ENCODE measurements around the gene STOX2. TPM values are rescaled to one million over a fixed set of nuclear protein-coding genes. Genes with fewer than 3 reads are reported as not detected.

The STOX2 gene
- total RNA-seq, 1 donor from 2014 or later, result 11.6 TPM

DNA sequence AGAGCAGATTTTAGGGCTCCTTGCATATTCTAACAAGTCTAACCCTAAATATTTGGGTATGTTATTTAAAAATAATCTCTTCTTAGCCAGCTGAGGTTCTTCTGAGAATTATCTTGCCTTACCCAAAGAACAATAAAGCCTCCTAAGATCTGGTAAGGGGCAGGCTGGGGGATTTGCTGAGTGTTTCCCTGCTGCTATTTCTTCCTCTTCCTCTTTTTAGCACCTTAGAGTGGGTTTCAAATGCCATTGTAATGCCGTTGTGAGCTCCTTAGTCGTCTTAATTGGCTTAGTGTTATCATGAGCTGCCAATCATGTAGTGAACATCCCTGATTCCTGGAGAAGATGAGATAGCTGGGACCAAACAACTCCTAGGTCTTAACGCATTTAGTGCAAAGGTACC is 15.4 kb downstream of the STOX2 start:
- Histone ChIP-seq H3K9me3 (ENCODE audit: low read depth) (no peaks in the 10 kb centered on the region), H3K27ac (no peak overlapping the region), H4K20me1 (ENCODE audit: low read depth) (peaks cover 64% of the 10 kb centered on the region), H3K4me2 (peak overlapping the region; percentile 52), H3K4me1 (peaks cover 16% of the 10 kb centered on the region), H3K4me3 (no peak overlapping the region), H2AFZ (replicated peaks) (no peak overlapping the region), H3F3A (ENCODE audit: low read depth) (peaks cover 14% of the 10 kb centered on the region), H3K36me3 (no peaks in the 10 kb centered on the region), H3K27me3 (peaks cover 6% of the 10 kb centered on the region), H3K79me2 (ENCODE audit: low read depth) (peaks cover 59% of the 10 kb centered on the region), H3K9ac (no peak overlapping the region)
- Mint-ChIP-seq H3K4me3 (no peak overlapping the region), H3K4me1 (peaks cover 35% of the 10 kb centered on the region), H3K27me3 (ENCODE audit: insufficient read depth, low read depth) (peaks cover 2% of the 10 kb centered on the region), H3K27ac (no peak overlapping the region), H3K9me3 (peaks cover 40% of the 10 kb centered on the region), H3K36me3 (peaks cover 59% of the 10 kb centered on the region)
- TF ChIP-seq, protein P1, sequence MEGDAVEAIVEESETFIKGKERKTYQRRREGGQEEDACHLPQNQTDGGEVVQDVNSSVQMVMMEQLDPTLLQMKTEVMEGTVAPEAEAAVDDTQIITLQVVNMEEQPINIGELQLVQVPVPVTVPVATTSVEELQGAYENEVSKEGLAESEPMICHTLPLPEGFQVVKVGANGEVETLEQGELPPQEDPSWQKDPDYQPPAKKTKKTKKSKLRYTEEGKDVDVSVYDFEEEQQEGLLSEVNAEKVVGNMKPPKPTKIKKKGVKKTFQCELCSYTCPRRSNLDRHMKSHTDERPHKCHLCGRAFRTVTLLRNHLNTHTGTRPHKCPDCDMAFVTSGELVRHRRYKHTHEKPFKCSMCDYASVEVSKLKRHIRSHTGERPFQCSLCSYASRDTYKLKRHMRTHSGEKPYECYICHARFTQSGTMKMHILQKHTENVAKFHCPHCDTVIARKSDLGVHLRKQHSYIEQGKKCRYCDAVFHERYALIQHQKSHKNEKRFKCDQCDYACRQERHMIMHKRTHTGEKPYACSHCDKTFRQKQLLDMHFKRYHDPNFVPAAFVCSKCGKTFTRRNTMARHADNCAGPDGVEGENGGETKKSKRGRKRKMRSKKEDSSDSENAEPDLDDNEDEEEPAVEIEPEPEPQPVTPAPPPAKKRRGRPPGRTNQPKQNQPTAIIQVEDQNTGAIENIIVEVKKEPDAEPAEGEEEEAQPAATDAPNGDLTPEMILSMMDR (IDR thresholded peaks at IDR 0.05), result no peak
- no peak for TF ChIP-seq EZH2phosphoT487 (IDR thresholded peaks at IDR 0.05)
- no peak for TF ChIP-seq EZH2 (IDR thresholded peaks at IDR 0.05)
- DNase-seq (ENCODE audit: low spot score), result peak; percentile 55

DNA sequence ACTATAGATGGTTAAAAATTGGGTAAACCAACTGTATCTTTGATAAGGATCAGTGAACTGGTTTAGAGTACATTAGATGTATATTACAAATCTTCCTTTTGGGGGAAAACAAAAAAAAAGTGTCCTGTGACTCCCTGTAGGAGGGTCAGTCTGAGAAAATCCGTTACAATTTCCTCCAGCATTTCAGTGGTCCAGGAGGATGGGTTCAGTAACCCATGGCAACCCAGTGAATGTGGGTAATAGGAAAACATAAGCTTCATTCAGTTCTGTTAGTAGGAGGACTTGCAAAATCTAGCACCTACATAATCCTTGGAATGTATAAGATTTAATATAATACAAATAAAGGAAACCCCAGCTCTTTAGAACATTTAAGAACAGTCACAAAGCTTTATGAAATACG is 16.2 kb downstream of the STOX2 start:
- no peak for TF ChIP-seq EZH2phosphoT487 (IDR thresholded peaks at IDR 0.05)
- TF ChIP-seq, protein P1 (IDR thresholded peaks at IDR 0.05), result no peak
- TF ChIP-seq EZH2 (IDR thresholded peaks at IDR 0.05), result no peak
- H3K27me3 ChIP-seq, result peaks cover 6% of the 10 kb centered on the region
- H3K27ac ChIP-seq, result no peak overlapping the region
- Mint-ChIP-seq H3K9me3 (peaks cover 36% of the 10 kb centered on the region), H3K36me3 (peaks cover 53% of the 10 kb centered on the region), H3K27me3 (ENCODE audit: insufficient read depth, low read depth) (peaks cover 2% of the 10 kb centered on the region), H3K27ac (no peak overlapping the region), H3K4me1 (peaks cover 35% of the 10 kb centered on the region), H3K4me3 (no peak overlapping the region)
- peaks cover 14% of the 10 kb centered on the region for H3F3A ChIP-seq (ENCODE audit: low read depth)
- H3K9me3 ChIP-seq (ENCODE audit: low read depth), result no peaks in the 10 kb centered on the region
- no peaks in the 10 kb centered on the region for H3K36me3 ChIP-seq
- H3K9ac ChIP-seq, result no peak overlapping the region
- no peak overlapping the region for H2AFZ ChIP-seq (replicated peaks)
- peaks cover 56% of the 10 kb centered on the region for H4K20me1 ChIP-seq (ENCODE audit: low read depth)
- peaks cover 16% of the 10 kb centered on the region for H3K4me1 ChIP-seq
- H3K4me2 ChIP-seq, result no peak overlapping the region
- peaks cover 57% of the 10 kb centered on the region for H3K79me2 ChIP-seq (ENCODE audit: low read depth)
- no peak overlapping the region for H3K4me3 ChIP-seq
- no peak for DNase-seq (ENCODE audit: low spot score)

DNA sequence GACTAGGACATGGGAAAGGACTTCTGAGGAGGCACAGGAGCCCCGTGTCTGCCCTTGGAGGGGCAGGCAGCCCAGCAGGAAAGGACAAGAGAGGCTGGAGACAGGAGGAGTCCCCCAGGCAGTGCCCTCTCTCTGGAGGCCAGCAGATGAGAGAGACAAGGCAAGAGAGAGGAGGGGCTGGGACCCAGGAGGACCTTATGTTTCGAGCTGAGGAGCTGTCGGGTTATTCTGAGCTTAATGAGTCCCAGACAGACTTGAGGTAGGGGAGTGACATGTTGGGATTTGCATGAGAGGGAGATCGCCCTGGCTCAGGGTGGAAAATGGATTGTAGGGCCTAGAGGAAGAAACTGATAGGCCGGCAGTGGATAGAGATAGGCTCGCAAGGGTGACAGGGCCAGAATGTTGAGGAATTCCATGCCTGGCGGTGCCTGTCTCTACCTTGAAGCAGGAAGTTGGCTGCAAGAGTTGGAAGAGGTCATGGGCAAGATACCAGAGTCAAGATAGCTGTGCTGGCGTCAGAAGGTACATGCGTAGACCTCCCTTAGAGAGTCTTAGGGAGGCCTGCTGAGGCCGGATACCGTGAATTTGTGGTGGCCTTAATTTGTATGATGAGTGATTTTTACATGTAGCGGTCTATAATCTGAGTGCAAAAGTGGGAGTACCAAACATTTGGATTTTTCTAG is 19.4 kb downstream of the STOX2 start:
- Histone ChIP-seq H3K9me3 (ENCODE audit: low read depth) (no peaks in the 10 kb centered on the region), H3K4me2 (no peak overlapping the region), H3K27me3 (peaks cover 3% of the 10 kb centered on the region), H3K4me3 (no peak overlapping the region), H2AFZ (replicated peaks) (no peak overlapping the region), H3K27ac (no peak overlapping the region), H3K4me1 (peaks cover 16% of the 10 kb centered on the region), H3K9ac (no peak overlapping the region), H3K79me2 (ENCODE audit: low read depth) (peaks cover 28% of the 10 kb centered on the region), H3F3A (ENCODE audit: low read depth) (peaks cover 14% of the 10 kb centered on the region), H4K20me1 (ENCODE audit: low read depth) (peaks cover 40% of the 10 kb centered on the region), H3K36me3 (no peaks in the 10 kb centered on the region)
- Mint-ChIP-seq H3K4me1 (peaks cover 37% of the 10 kb centered on the region), H3K4me3 (no peak overlapping the region), H3K27ac (no peak overlapping the region), H3K27me3 (ENCODE audit: insufficient read depth, low read depth) (peaks cover 2% of the 10 kb centered on the region), H3K9me3 (peaks cover 31% of the 10 kb centered on the region), H3K36me3 (peaks cover 38% of the 10 kb centered on the region)
- no peak for DNase-seq (ENCODE audit: low spot score)
- TF ChIP-seq EZH2phosphoT487 (IDR thresholded peaks at IDR 0.05), result no peak
- TF ChIP-seq, protein P1 (IDR thresholded peaks at IDR 0.05), result no peak
- TF ChIP-seq EZH2 (IDR thresholded peaks at IDR 0.05), result no peak

All from neural progenitor cell (in vitro differentiated cells).